ENCODE measurements around the gene KEL.

DNA sequence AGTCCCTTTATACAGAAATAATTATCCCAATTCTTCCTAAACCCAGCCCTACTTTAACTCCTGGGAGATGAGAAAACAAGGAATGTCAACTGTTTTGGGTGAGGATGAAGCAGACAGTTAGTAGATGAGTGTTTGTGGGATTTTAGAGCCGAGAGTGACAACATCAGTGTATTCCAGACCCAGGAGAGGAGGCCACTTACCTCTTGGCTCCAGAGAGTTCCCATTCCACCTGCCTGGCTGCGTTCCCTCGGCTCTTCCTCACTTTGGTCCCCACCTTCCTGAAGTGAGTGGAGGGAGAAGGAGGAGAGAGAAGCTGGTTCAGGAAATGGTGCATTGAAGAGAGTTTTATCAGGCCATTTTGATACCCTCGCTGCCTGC, 579 bp downstream of the KEL start:
- TF ChIP-seq CTCF (IDR thresholded peaks at IDR 0.05; ENCODE audit: low read depth, low read length, missing input control) (no peak), NR2F2 (IDR thresholded peaks at IDR 0.05) (no peak), GABPA (IDR thresholded peaks at IDR 0.05 in 1 of 2, conservative IDR thresholded peaks at IDR 0.05 in 1 of 2) (no peak)
- TF ChIP-seq, protein P1, sequence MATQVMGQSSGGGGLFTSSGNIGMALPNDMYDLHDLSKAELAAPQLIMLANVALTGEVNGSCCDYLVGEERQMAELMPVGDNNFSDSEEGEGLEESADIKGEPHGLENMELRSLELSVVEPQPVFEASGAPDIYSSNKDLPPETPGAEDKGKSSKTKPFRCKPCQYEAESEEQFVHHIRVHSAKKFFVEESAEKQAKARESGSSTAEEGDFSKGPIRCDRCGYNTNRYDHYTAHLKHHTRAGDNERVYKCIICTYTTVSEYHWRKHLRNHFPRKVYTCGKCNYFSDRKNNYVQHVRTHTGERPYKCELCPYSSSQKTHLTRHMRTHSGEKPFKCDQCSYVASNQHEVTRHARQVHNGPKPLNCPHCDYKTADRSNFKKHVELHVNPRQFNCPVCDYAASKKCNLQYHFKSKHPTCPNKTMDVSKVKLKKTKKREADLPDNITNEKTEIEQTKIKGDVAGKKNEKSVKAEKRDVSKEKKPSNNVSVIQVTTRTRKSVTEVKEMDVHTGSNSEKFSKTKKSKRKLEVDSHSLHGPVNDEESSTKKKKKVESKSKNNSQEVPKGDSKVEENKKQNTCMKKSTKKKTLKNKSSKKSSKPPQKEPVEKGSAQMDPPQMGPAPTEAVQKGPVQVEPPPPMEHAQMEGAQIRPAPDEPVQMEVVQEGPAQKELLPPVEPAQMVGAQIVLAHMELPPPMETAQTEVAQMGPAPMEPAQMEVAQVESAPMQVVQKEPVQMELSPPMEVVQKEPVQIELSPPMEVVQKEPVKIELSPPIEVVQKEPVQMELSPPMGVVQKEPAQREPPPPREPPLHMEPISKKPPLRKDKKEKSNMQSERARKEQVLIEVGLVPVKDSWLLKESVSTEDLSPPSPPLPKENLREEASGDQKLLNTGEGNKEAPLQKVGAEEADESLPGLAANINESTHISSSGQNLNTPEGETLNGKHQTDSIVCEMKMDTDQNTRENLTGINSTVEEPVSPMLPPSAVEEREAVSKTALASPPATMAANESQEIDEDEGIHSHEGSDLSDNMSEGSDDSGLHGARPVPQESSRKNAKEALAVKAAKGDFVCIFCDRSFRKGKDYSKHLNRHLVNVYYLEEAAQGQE (IDR thresholded peaks at IDR 0.05), result no peak

All from liver (tissue), 3 donors.